DMS 273 (cell line): ENCODE data around the gene PALLD.

Experiments used
- DNase-seq: peaks from one replicate; lab custom pipeline; 2025; ENCODE audit not compliant: unreplicated experiment; lab: John Stamatoyannopoulos, UW

The PALLD gene

GRCh38 chr4:168865854-168866253 is 369.0 kb downstream of the PALLD start:
- DNase-seq: no peak

GRCh38 chr4:168866635-168867034 is 369.8 kb downstream of the PALLD start:
- DNase-seq: no peak

- no peak for DNase-seq
Observed at GRCh38 chr4:168867128-168867527, 370.3 kb downstream of the PALLD start.

- no peak for DNase-seq
Observed at GRCh38 chr4:168868044-168868781, 371.4 kb downstream of the PALLD start.

- no peak for DNase-seq
Observed at GRCh38 chr4:168868802-168869201, 371.9 kb downstream of the PALLD start.

- DNase-seq: no peak
Observed at GRCh38 chr4:168870004-168870403, 373.2 kb downstream of the PALLD start.

GRCh38 chr4:168871632-168872031 is 374.8 kb downstream of the PALLD start:
- no peak for DNase-seq

GRCh38 chr4:168874083-168874482 is 377.2 kb downstream of the PALLD start:
- no peak for DNase-seq

GRCh38 chr4:168876106-168876505 is 379.3 kb downstream of the PALLD start:
- no peak for DNase-seq

GRCh38 chr4:168877511-168878491 is 380.9 kb downstream of the PALLD start:
- DNase-seq: no peak

- no peak for DNase-seq
Observed at GRCh38 chr4:168878623-168879022, 381.8 kb downstream of the PALLD start.

GRCh38 chr4:168879188-168879587 is 382.3 kb downstream of the PALLD start:
- DNase-seq: no peak

GRCh38 chr4:168880072-168880675 is 383.3 kb downstream of the PALLD start:
- DNase-seq: no peak

- no peak for DNase-seq
Observed at GRCh38 chr4:168880811-168881595, 384.2 kb downstream of the PALLD start.

- DNase-seq: no peak
Observed at GRCh38 chr4:168881781-168882420, 385.0 kb downstream of the PALLD start.

GRCh38 chr4:168882650-168883233 is 385.9 kb downstream of the PALLD start:
- DNase-seq: no peak

- no peak for DNase-seq
Observed at GRCh38 chr4:168883513-168883912, 386.7 kb downstream of the PALLD start.

- no peak for DNase-seq
Observed at GRCh38 chr4:168884251-168885124, 387.6 kb downstream of the PALLD start.

- no peak for DNase-seq
Observed at GRCh38 chr4:168885400-168885799, 388.5 kb downstream of the PALLD start.
